Measurements from ENCODE around the gene UBE2H. TPM values are rescaled to one million over a fixed set of nuclear protein-coding genes. Genes with fewer than 3 reads are reported as not detected.

Gene UBE2H
- total and polyA plus RNA-seq, 2 of the 4 experiments (the other 2 are of a cell fraction) = 34.6 to 49.4 TPM

GRCh38 chr7:129989466-129989865 lies 36.7 kb upstream of the UBE2H start:
- dilution Hi-C loops (cut with HindIII; ENCODE audit: low sequenced_read_pairs, unreplicated experiment) = no loop called here
- Histone ChIP-seq H2BK20ac (ENCODE audit: low read depth, low read length) (no peak overlapping the region), H4K5ac (ENCODE audit: low read depth, low read length) (no peak overlapping the region)

More at GRCh38 chr7:129989466-129989865, 36.7 kb upstream of the UBE2H start:
- no peaks in the 10 kb centered on the region for H3K4me1 ChIP-seq (ENCODE audit: control insufficient read depth, insufficient read depth, low read length)
- CTCF ChIA-PET = no interaction called here
- no peak overlapping the region for H2AK9ac ChIP-seq (replicated peaks; ENCODE audit: low read depth, low read length, poor library complexity)
- H3K27ac ChIP-seq (ENCODE audit: insufficient read depth, low read length) = no peak overlapping the region
- no peak overlapping the region for H4K8ac ChIP-seq (ENCODE audit: low read depth in 2 of 2, low read length in 2 of 2)
- no peak overlapping the region for H3K56ac ChIP-seq (ENCODE audit: extremely low read depth, insufficient read depth, low read length)
- H3K23ac ChIP-seq (ENCODE audit: low read depth, low read length) = no peak overlapping the region
- intact Hi-C loops (cut with micrococcal nuclease) = no loop called here
- peak overlapping the region; percentile 21 for H2AFZ ChIP-seq (replicated peaks; ENCODE audit: low read length, poor library complexity)
- no peak overlapping the region for H2BK15ac ChIP-seq (ENCODE audit: low read depth, low read length)
- no peaks in the 10 kb centered on the region for H3K36me3 ChIP-seq (ENCODE audit: control insufficient read depth, insufficient read depth, low read length)
- H2AK5ac ChIP-seq (ENCODE audit: low read depth, low read length) = no peak overlapping the region
- no peak for DNase-seq
- ATAC-seq (ENCODE audit: low read depth) = no peak
- H3K79me1 ChIP-seq (ENCODE audit: low read depth in 1 of 2, low read length in 2 of 2) = no peaks in the 10 kb centered on the region
- H3K9ac ChIP-seq (ENCODE audit: low read depth, low read length) = no peak overlapping the region
- H3K9me1 ChIP-seq (ENCODE audit: insufficient read depth, low read length) = 0 out of 2 replicates have a peak, but pooled peaks cover 3% of the 10 kb centered on the region
- H3K4ac ChIP-seq (ENCODE audit: low read depth, low read length) = no peak overlapping the region
- POLR2A ChIA-PET (ENCODE audit: unreplicated experiment) = no interaction called here
- no peak overlapping the region for H2BK120ac ChIP-seq (ENCODE audit: low read depth, low read length)
- no CpG with 5 or more reads among the region's 4 CpGs for WGBS, 2 experiments (ENCODE audit: extremely low coverage in 2 of 2, insufficient read length in 1 of 2)
- no TSS peak for BruUV-seq (replicated peaks)
- H3K14ac ChIP-seq (replicated peaks; ENCODE audit: low read depth, low read length) = no peak overlapping the region
- H4K91ac ChIP-seq (ENCODE audit: insufficient read depth, low read depth, low read length) = no peak overlapping the region
- H3K4me3 ChIP-seq (ENCODE audit: insufficient read depth, low read depth, low read length) = no peak overlapping the region
- H3K18ac ChIP-seq (ENCODE audit: low read depth, low read length) = no peak overlapping the region
- TF ChIP-seq RFX5 (IDR thresholded peaks at IDR 0.05; ENCODE audit: low read depth, low read length) (no peak), ELK1 (IDR thresholded peaks at IDR 0.05; ENCODE audit: borderline replicate concordance, low read depth, low read length) (no peak), POLR2A (IDR thresholded peaks at IDR 0.05; ENCODE audit: low read depth, low read length) (no peak), NFE2L2 (IDR thresholded peaks at IDR 0.05; ENCODE audit: low read depth, low read length) (no peak), BHLHE40 (IDR thresholded peaks at IDR 0.05; ENCODE audit: low read depth, low read length) (no peak), CEBPB (IDR thresholded peaks at IDR 0.05; ENCODE audit: low read depth, low read length) (no peak), SMC3 (IDR thresholded peaks at IDR 0.05; ENCODE audit: low read depth, low read length) (no peak), FOS (IDR thresholded peaks at IDR 0.05; ENCODE audit: low read depth, low read length) (no peak), CHD1 (IDR thresholded peaks at IDR 0.05; ENCODE audit: low read depth, low read length) (no peak), RCOR1 (IDR thresholded peaks at IDR 0.05; ENCODE audit: insufficient replicate concordance, low read length) (no peak), RAD21 (IDR thresholded peaks at IDR 0.05; ENCODE audit: low read length) (no peak), MAZ (IDR thresholded peaks at IDR 0.05; ENCODE audit: borderline replicate concordance, low read depth, low read length) (no peak)
- TF ChIP-seq, protein P1, sequence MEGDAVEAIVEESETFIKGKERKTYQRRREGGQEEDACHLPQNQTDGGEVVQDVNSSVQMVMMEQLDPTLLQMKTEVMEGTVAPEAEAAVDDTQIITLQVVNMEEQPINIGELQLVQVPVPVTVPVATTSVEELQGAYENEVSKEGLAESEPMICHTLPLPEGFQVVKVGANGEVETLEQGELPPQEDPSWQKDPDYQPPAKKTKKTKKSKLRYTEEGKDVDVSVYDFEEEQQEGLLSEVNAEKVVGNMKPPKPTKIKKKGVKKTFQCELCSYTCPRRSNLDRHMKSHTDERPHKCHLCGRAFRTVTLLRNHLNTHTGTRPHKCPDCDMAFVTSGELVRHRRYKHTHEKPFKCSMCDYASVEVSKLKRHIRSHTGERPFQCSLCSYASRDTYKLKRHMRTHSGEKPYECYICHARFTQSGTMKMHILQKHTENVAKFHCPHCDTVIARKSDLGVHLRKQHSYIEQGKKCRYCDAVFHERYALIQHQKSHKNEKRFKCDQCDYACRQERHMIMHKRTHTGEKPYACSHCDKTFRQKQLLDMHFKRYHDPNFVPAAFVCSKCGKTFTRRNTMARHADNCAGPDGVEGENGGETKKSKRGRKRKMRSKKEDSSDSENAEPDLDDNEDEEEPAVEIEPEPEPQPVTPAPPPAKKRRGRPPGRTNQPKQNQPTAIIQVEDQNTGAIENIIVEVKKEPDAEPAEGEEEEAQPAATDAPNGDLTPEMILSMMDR (conservative IDR thresholded peaks at IDR 0.05; ENCODE audit: low read depth, low read length) = no peak
- TF ChIP-seq, protein P2, sequence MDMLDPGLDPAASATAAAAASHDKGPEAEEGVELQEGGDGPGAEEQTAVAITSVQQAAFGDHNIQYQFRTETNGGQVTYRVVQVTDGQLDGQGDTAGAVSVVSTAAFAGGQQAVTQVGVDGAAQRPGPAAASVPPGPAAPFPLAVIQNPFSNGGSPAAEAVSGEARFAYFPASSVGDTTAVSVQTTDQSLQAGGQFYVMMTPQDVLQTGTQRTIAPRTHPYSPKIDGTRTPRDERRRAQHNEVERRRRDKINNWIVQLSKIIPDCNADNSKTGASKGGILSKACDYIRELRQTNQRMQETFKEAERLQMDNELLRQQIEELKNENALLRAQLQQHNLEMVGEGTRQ (IDR thresholded peaks at IDR 0.05; ENCODE audit: low read depth, low read length) = no peak
- in situ Hi-C loops (cut with MboI; ENCODE audit: low sequenced_read_pairs) = no loop called here
- H2BK5ac ChIP-seq (ENCODE audit: low read depth, low read length, poor library complexity, severe bottlenecking) = no peak overlapping the region
- no peaks in the 10 kb centered on the region for H4K20me1 ChIP-seq (ENCODE audit: insufficient read depth, low read length)
- no peaks in the 10 kb centered on the region for H3K9me3 ChIP-seq (ENCODE audit: control insufficient read depth, insufficient read depth, low read length)
- no peaks in the 10 kb centered on the region for H3K27me3 ChIP-seq (ENCODE audit: control insufficient read depth, insufficient read depth, low read length)
- H3K4me2 ChIP-seq (ENCODE audit: low read depth, low read length) = no peak overlapping the region

Measured in IMR-90 (cell line).